GM20000 (cell line): ENCODE measurements around the gene ELAC1.

ENCODE experiments used
- DNase-seq: peaks from one replicate; pipeline ENCODE4 v3.0.0; 2012; ENCODE audit warnings: low spot score
- CTCF ChIP-seq: IDR thresholded peaks from 2 replicates; pipeline ENCODE4 v1.5.1; 2012; ENCODE audit warnings: mild to moderate bottlenecking, control low read depth; ENCODE audit errors: extremely low read depth, missing control alignments

ELAC1 gene

GRCh38 chr18:50973367-50974126 is 5.7 kb downstream of the ELAC1 start:
- no peak for DNase-seq
- TF ChIP-seq CTCF: no peak

GRCh38 chr18:50977037-50977760 is 9.4 kb downstream of the ELAC1 start:
- no peak for TF ChIP-seq CTCF
- no peak for DNase-seq

- TF ChIP-seq CTCF: no peak
- DNase-seq: no peak
Measured at GRCh38 chr18:50981381-50981780, 13.5 kb downstream of the ELAC1 start.

- TF ChIP-seq CTCF: no peak
- no peak for DNase-seq
Measured at GRCh38 chr18:50982086-50982801, 14.4 kb downstream of the ELAC1 start.

- no peak for TF ChIP-seq CTCF
- no peak for DNase-seq
Measured at GRCh38 chr18:50982802-50983179, 15.0 kb downstream of the ELAC1 start.

- no peak for DNase-seq
- no peak for TF ChIP-seq CTCF
Measured at GRCh38 chr18:50986360-50987087, 18.7 kb downstream of the ELAC1 start.
